ENCODE results near the gene NOP56.

NOP56 gene

GRCh38 chr20:2610941-2611720 is 41.3 kb upstream of the NOP56 start:
- no peak for TF ChIP-seq CTCF (IDR thresholded peaks at IDR 0.05; ENCODE audit: borderline replicate concordance, insufficient read depth, low read depth, low read length)
- no peak overlapping the region for H3K4me3 ChIP-seq (ENCODE audit: low read depth, low read length)

GRCh38 chr20:2612073-2612472 is 40.4 kb upstream of the NOP56 start:
- TF ChIP-seq CTCF (IDR thresholded peaks at IDR 0.05; ENCODE audit: borderline replicate concordance, insufficient read depth, low read depth, low read length): no peak
- no peak overlapping the region for H3K4me3 ChIP-seq (ENCODE audit: low read depth, low read length)

- no peak overlapping the region for H3K4me3 ChIP-seq (ENCODE audit: low read depth, low read length)
- no peak for TF ChIP-seq CTCF (IDR thresholded peaks at IDR 0.05; ENCODE audit: borderline replicate concordance, insufficient read depth, low read depth, low read length)
Observed at GRCh38 chr20:2616634-2617033, 35.8 kb upstream of the NOP56 start.

- H3K4me3 ChIP-seq (ENCODE audit: low read depth, low read length): no peak overlapping the region
- no peak for TF ChIP-seq CTCF (IDR thresholded peaks at IDR 0.05; ENCODE audit: borderline replicate concordance, insufficient read depth, low read depth, low read length)
Observed at GRCh38 chr20:2617099-2617714, 35.2 kb upstream of the NOP56 start.

- TF ChIP-seq CTCF (IDR thresholded peaks at IDR 0.05; ENCODE audit: borderline replicate concordance, insufficient read depth, low read depth, low read length): no peak
- H3K4me3 ChIP-seq (ENCODE audit: low read depth, low read length): no peak overlapping the region
Observed at GRCh38 chr20:2618815-2619214, 33.6 kb upstream of the NOP56 start.

- no peak overlapping the region for H3K4me3 ChIP-seq (ENCODE audit: low read depth, low read length)
- TF ChIP-seq CTCF (IDR thresholded peaks at IDR 0.05; ENCODE audit: borderline replicate concordance, insufficient read depth, low read depth, low read length): no peak
Observed at GRCh38 chr20:2619337-2619736, 33.1 kb upstream of the NOP56 start.
